ENCODE measurements around the gene FAM98B. TPM values are rescaled to one million over a fixed set of nuclear protein-coding genes. Genes with fewer than 3 reads are reported as not detected.

The FAM98B gene
- total and polyA plus RNA-seq, 9 of the 15 experiments (the other 6 are each of a cell fraction or from before 2014, with no cell fraction given): 3.1 to 42.0 (median 9.4) TPM

GRCh38 chr15:38532728-38533127 lies 78.8 kb downstream of the FAM98B start (continued):
- TF ChIP-seq SMAD4 (CRISPR knock-in tag; conservative IDR thresholded peaks at IDR 0.05) (no peak), TAL1 (IDR thresholded peaks at IDR 0.05) (peak; percentile 54; the same call in 1 of the 2 replicates), ZNF165 (CRISPR knock-in tag; IDR thresholded peaks at IDR 0.05; ENCODE audit: borderline replicate concordance) (no peak), MCM5 (IDR thresholded peaks at IDR 0.05; ENCODE audit: low read depth) (no peak), GTF3C2 (IDR thresholded peaks at IDR 0.05; ENCODE audit: borderline replicate concordance, extremely low read depth, insufficient read length) (no peak), ZNF347 (CRISPR knock-in tag; IDR thresholded peaks at IDR 0.05; ENCODE audit: low read depth) (no peak), ZNF785 (CRISPR knock-in tag; IDR thresholded peaks at IDR 0.05) (no peak), HMBOX1 (IDR thresholded peaks at IDR 0.05) (no peak), SOX6 (IDR thresholded peaks at IDR 0.05) (no peak)
